Astrocyte (in vitro differentiated cells and primary cell): ENCODE results near the gene ANO6.

Experiments used
- EZH2 ChIP-seq: IDR thresholded peaks from 2 replicates; pipeline ENCODE4 v1.6.1; 2012; ENCODE audit warnings: mild to moderate bottlenecking, low read length, inconsistent platforms; ENCODE audit not compliant: insufficient read depth
- TF ChIP-seq, protein P1 (sequence below): IDR thresholded peaks from 2 replicates; pipeline ENCODE4 v1.5.1; 2011; ENCODE audit warnings: low read depth, mild to moderate bottlenecking, inconsistent platforms, low read length, moderate library complexity; ENCODE audit not compliant: insufficient read depth

DNA sequence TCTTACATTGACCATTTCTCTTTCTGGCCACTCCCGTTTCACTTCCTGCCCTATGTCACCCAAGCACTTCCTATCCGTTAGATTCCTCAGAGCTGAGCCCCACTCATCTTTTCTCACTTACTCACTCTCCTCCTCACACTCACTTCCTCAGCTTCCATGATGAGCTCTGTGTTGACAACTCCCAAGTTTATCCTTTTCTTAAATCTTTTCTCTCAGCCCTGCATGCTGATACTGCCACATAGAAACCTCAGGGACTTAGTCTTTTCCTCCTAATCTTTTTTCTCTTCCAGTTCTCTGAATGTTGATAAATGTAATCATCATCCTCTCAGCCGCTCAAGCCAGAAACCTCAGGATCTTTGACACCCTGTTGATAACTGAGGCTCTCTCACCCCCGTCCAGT, 99.6 kb downstream of the ANO6 start:
- TF ChIP-seq, protein P1, sequence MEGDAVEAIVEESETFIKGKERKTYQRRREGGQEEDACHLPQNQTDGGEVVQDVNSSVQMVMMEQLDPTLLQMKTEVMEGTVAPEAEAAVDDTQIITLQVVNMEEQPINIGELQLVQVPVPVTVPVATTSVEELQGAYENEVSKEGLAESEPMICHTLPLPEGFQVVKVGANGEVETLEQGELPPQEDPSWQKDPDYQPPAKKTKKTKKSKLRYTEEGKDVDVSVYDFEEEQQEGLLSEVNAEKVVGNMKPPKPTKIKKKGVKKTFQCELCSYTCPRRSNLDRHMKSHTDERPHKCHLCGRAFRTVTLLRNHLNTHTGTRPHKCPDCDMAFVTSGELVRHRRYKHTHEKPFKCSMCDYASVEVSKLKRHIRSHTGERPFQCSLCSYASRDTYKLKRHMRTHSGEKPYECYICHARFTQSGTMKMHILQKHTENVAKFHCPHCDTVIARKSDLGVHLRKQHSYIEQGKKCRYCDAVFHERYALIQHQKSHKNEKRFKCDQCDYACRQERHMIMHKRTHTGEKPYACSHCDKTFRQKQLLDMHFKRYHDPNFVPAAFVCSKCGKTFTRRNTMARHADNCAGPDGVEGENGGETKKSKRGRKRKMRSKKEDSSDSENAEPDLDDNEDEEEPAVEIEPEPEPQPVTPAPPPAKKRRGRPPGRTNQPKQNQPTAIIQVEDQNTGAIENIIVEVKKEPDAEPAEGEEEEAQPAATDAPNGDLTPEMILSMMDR, result no peak
- TF ChIP-seq EZH2, result no peak
